ENCODE results near the gene RPS27.

GRCh38 chr1:153976819-153977249 lies 13.7 kb upstream of the RPS27 start:
- TF ChIP-seq CTCF (IDR thresholded peaks at IDR 0.05; ENCODE audit: low read length): no peak
- TF ChIP-seq EZH2phosphoT487 (IDR thresholded peaks at IDR 0.05; ENCODE audit: low read length): no peak
- no peak for TF ChIP-seq EZH2 (optimal IDR thresholded peaks at IDR 0.05; ENCODE audit: low read depth, low read length)

All from MM.1S (cell line).